NCI-H1417 (cell line): ENCODE results near the gene DLK1.

Experiments
- DNase-seq, 3 experiments: peaks; one replicate each; lab custom pipeline; 2025; lab: John Stamatoyannopoulos, UW

DLK1 gene

DNA sequence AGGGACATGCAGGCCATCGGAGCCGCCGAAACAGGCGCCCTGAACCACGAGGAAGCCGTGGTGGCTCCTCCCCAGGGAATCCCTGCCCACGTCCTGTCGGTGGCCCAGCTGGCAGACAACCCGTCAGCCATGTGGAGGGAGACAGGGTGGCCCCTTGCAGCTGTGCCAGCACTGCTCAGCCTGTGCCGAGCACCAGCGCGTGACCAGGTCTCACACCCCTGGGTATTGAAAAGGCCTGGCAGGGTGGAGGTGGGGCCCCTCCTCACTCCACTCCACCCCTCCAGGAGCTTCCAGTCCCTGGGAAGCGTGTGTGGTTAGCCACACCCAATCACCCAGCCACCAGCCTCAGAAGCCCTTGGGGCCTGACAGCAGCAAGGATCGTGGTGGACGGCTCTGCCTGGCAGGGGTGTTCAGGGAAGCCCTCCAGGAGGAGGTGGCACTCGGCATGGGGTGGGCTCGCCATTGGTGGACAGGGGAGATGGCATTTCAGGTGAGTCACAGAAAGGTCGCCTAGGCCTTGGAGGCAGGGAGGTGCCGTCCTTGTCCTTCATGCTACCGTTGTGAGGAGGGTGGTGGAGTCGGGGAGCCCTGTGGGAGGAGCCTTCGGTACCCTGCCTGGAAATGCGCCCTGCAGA is 12.3 kb upstream of the DLK1 start:
- peak; percentile 35 to 74 (median 37) for DNase-seq

DNA sequence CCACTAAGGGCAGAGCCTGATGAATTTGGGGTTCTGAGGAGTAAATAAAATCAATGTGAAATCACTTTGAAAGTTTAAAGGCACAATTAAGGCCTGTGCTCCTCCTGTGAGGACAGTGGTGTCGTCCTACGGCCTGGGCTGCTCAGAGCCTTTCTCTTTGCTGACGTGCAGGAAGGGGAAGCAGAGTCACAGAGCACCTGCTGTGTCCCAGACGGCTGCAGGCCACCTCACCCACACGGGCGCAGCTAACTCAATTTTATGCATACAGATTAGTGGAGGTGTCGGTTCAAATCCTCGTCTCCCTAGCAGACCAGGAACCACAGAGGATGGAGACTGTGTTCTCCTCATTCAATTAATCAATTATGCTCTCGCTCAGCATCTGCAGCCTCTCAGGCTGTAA is 11.4 kb upstream of the DLK1 start:
- DNase-seq, result no peak

DNA sequence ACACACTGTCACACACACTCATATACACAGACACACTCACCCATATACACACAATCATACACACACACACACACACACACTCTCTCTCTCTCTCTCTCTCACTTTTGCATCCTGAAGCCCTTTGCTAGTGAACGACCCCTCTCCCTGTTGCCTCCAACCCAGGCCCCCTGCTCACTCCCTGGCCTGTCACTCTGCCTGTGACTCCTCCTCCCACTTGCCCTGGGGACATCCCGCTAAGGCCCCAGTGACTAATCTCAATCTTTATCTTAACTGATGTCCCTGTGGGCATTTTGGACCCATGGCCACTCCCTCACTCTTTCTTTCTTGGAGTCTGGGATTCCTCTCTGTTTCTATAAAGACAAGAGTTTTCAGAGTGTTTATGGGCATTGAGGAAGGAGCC is 10.9 kb upstream of the DLK1 start:
- DNase-seq, result no peak

DNA sequence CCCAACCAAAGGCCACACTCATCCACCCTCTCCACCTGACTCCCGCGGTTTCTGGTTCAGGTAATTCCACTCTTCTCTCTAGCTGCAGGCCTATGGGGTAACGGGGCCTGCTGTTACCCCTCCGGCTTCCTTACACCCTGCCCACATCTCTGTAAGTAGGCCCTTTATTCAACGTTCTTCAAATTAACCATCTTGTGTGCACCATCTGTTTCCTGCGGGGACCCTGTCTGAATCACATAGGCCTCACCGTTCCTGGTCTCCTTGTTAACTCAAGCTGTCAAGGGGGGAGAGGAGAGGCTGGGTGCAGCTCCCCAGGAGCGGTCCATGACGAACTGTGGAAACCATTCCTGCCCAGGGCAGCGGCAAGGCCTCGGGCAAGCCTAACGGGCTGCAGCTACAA is 9.3 kb upstream of the DLK1 start:
- no peak for DNase-seq

DNA sequence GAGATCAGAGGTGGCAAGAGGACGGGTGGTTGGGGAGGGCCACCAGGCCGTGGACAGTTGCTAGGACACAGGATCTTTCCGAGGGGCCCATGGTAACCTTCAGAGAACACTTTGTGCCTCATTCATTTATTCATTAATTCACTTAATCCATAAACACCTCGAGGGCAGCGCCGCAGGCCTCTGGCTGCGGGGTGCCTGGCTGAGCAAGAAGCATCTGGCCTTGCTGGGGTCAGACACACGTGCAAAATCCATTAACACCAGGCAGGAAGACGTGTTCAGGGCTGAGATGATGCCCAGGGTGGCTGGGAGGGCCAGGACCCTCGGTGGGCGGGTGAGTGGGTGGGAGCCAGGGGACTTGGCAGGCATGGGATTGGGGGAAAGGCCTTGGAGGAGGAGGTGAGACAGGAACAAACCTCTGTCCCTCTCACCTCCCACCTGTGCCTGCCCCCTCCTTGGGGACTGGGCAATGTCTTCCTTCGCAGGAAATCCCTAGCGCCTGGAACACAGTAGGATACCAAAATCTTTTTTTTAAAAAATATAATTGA is 6.6 kb upstream of the DLK1 start:
- peak in 2 of 3 experiments; percentile 65 to 72 for DNase-seq

DNA sequence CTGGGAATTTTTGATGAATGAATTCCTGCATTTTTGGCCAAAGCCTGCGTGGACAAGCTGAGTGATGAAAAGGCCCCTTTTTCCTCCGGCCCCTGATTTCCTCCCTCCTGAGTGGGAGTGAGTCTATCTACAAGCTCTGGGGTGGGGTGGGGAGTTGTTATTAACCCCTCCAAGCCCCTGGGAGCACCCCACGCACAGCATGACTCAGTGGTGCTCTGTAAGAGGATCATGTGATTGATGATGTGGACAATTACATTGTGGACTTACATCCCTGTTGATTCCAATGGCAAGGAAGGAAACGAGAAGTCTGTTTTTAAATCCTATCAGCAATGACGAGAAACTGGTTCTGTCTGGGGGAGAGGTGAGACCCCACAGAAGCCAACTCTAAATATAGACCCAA is 5.1 kb upstream of the DLK1 start:
- DNase-seq, result no peak

DNA sequence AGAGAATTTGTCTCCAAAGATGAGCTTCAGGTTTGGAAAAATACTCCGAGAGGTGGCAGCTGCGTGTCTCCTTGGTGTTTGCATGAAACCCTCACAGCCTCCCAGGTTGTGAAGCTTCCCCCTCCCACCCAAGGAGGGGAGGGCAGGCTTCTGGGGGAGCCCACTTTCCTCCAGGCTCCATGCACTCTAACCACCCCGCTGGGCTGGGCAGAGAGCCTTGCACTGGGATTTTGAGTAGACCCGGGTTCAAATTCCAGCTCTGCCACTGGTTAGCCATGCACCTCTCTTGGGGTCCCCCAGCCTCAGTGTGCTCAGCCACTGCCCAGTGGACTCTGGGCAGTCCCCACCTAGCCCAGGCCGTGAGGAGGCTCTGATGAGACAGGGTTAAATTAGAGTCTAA is 4.3 kb upstream of the DLK1 start:
- DNase-seq, result peak in 1 of 3 experiments; percentile 58

DNA sequence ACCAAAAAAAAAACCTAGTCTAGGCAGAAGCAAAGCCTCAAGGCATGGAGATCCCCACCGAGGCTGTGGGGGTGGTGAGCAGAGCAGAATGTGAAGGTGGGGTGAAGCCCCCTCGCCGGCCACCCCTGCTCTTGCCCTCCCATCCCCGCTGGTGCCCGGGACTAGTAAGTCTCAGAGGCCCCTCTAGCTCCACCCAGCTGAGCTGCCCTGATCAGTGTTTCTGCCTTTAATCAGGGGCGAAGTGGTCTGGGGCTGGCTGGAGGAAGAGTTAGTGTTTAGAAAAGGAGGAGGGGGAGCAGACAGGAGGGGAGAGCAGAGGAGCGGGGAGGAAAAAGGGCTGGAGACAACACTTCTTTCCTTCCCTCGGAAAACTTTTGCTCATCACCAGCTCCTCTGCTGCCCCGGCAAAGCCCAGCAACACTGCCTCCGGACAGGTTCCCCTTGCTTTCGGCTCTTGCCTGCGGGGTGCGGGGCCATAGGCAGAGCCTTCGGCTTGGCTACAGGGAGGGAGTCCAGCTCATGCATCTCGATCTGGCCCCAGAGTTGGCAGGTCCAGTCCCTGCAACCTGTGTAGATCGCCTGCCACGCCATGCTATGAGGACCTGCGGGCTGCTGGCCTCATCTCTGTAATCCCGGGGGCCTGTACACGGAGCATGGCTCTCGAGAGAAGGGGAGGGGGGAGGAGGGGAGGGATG is 3.4 kb upstream of the DLK1 start:
- DNase-seq, result no peak

DNA sequence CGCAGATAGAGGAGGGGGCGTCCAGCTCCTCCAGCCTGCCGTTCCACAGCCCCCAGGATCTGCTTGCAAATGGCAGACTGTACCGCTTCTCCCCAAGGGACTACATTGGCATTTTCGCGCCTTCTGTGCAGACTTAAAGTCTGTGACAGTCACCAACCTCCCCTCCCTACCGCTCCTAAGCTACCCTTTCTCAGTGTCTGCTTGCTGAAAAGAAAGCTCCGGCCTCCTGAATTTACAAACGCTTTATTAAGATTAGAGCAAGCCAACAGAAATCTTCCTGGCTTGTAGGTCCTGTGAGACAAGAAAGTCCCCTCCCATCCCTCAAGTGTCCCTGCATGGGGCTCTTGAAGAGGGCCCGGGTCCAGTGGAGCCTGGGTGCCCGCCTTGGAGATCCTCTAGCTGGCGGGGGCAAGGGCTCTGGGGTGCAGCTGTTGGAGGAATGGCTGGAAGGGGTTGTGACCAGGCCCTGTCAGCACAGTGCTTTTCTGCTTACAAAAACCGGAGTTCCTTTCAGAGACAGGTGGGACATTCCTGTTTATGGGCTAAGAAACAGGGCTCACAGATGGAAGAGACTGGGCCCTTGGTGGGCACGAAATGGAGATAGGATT is 2.8 kb upstream of the DLK1 start:
- DNase-seq, result no peak

DNA sequence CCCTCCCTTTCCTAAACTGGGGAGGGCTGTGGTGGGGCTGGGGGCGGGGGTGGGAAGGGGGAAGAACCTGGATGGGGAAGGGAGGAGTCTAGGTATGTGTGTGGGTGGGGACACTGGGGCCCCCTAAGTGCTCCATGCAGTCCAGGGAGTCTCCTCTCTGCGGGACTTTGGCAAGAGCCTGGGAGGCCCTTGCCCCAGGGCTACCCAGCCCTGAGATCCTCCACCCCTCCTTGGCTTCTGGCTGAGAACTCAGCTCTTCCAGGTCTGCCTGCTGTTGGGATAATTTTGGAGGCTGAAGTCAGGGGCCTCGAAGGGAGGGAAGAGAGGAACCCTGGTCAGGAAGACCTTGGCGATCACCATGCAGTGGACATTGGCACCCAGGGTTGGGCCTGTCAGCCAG is 2.2 kb upstream of the DLK1 start:
- DNase-seq, result no peak

DNA sequence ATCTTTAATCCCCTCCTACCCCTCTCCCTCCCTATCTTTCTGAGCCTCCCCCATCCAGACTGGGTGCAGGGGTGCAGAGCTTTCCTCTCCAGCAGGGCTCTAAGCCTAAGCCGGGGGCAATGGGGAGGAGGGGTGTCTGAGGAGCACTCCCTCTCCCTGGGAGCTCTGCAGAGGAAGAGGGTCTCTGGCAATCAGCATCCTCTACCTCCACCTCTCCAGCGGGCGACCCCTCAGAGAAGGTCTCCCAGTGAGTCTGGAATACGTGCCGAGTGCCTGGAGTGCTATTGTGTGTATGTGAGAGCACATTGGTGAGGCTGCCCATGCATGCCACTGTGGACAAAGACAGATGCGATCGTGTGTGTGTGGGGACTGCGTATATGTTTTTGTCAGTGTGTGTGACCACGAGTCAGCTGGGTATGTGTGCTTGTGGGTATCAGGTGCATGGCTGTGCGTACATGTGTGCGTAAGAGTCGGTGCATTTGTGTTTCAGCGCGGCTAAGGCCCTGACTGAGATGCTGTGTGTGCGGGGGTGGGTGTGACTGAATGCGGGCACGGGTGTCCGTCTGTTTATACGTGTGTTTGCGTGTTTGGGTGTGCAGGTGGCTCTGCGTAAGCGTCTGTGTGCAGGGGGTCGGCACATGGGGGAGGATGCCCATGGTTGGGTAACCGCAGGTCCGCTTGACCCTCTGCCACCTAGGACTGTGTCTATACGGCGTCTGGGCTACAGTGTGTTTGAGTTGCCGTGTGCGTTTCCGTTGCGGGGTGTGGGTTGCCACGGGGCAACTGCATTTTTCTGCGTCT is 905 bp upstream of the DLK1 start:
- DNase-seq, result no peak

DNA sequence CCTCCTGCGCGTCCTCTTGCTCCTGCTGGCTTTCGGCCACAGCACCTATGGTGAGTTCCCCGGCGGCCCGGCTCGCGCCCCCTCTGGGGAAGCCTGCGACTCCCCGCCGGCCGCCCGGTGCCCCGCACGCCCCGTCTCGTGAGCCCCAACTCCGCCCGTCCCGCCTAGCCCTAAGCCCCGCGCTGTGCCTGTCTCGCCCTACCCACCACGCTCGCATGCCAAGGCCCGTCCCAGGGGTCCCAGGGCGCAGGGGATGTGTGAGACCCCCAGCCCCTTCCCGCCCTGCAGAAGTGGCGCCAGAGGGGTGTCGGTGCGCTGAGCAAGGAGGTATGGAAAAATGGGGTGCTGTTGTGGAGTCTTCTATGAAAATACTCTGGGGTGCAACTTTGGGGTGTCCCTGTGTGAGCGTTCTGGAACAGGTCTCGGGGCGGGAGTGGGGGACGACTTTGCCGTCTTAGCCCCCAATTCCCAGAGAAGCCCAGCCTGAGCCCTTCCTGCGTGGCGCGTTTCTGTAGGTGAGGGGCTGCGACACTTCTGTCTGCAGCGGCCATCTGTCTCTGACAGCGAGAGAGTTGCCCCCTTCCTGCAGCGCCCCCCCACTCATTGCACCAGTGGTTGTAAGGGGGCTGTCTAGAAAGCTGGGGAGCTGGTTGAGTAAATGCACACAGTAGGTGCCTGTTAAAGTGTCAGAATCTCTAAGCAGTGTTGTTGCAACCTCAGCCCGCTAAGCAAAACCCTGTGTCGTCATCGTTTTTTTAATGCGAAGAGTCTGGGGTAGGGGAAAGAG is 587 bp downstream of the DLK1 start:
- DNase-seq, result no peak

DNA sequence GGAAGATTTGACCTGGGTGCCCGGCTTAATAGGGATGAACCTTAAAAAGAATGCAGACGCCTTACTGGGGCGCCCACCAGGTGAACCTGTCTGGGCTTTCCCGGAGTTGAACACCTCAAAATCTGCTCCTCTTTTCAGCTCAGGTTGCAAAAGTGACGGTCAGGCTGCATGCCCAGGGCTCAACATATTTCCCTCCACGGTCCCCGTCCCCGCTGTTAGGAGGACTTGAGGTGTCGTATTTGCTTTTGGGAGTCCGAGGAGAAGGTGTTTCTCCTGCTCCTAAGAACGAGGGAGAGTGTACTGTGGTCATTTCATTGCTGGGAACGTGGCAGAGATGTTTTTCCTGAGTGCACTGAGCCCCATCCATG is 1.2 kb downstream of the DLK1 start:
- DNase-seq, result no peak

DNA sequence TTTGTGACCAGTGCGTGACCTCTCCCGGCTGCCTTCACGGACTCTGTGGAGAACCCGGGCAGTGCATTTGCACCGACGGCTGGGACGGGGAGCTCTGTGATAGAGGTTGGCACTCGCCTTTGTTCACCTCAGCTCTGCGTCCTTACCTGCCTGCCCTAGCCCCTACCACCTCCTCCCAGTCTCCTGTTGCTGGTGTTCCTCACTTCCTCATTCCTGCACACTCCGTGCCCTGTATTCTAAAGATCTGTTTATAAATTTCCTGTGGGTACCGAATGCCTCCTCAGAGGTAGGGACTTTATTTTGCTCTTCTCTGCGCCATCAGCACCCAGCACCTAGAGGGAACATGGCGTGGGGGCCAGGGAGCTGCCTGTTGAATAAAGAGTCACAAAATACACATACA is 2.3 kb downstream of the DLK1 start:
- DNase-seq, result no peak

DNA sequence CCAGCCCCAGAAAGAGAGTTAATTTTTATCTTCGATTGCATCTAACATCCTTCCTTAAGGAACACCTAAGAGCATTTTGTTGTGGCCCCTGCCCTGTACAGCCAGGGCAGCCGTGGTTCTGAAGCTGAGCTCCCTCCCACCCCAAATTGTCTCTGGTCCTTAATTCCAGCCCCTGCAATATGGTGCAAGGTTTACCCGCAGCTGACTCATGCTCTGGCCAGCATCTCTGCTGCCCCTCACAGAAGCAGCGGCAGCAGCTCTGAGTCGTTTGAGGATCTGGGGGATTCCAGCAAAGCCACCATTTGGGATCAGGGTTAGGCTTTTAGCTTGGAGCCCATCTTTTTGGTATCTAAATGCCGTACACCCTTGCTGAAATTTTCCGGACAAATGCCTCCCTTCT is 3.3 kb downstream of the DLK1 start:
- DNase-seq, result no peak

DNA sequence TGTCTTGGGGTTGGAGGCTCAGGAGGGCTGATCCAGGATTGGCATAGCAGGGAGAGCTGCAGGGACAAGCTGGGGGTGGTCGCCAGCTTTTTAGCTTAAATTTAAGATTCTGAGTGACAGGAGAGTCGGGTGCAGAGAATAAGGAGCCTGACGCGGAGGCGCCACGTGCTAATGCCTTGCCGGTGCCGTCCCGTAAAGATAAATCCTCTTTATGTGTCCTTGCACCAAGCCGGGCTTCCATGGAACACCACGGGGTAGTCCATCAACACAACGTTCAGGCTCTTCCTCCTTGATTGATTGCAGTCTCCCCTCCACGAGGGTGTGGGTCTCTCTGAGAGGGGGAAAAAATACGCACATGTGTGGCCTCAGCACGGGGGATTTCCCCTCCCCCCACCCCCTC is 3.9 kb downstream of the DLK1 start:
- no peak for DNase-seq

DNA sequence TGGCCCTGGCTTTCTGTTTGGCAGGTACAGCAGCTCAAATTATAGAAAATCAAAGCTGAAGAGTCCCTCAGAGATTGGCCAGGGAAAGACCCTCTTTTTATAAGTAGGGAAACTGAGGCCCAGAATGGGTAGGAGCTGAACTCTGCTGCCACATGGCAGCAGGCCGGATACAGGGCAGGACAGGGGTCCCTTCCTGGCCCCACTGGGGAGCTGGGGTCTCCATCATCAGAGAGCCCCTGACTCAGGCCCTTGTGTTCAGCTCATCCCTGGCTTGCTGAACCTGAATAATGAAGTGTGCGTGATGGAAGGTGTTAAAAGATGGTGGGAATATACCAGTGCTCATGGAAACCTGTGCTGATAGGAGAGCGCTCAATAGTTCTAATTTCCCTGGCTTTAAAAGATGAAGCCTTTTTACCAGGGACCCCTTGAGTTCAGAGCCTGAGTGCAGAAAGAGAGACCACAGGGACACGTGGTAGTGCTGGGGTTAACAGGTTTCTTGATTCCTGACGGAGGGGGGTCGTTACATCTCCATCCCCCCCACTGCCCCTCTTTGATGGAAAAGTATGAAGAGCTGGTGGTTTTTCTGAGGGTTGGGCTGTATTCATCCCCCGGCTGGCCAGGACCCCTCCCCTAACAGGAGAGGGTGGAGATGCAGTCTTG is 4.4 kb downstream of the DLK1 start:
- DNase-seq, result no peak

DNA sequence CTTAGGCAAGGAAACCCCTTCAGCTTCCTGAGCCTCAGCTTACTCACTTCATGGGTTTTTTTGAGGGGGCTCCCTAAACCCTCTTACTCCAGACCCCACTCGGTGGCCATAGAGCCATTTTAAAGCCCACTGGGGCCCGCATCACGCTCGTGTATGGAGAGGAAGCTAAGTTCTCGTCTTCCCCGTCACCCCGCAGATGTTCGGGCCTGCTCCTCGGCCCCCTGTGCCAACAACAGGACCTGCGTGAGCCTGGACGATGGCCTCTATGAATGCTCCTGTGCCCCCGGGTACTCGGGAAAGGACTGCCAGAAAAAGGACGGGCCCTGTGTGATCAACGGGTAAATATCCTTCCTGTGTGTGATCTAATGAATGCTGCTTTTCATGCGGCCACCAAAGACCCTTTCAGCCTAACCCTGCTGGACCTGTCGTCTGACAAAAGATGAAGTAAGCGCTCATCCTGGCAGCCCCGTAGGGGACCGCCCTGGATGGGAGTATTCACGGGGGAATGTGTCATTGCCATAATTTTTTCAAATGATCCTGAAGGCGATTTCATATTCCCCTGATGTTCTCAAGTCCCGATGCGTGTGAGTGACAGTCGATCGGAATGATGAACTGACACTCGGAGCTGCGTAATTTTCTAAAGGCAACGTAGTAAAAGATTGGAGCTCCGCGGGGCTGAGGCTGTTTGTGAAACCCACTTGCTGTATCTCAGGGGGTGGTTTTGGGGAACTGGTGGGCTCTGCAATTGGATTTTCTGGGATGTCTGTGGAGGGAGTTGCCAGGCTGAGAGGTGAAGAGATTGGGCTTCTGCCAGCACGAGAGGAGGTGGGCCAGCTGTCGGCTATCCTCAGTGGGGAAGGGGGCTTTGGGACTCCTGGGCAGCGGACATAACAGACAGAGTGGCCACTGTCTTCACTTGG is 5.4 kb downstream of the DLK1 start:
- no peak for DNase-seq

DNA sequence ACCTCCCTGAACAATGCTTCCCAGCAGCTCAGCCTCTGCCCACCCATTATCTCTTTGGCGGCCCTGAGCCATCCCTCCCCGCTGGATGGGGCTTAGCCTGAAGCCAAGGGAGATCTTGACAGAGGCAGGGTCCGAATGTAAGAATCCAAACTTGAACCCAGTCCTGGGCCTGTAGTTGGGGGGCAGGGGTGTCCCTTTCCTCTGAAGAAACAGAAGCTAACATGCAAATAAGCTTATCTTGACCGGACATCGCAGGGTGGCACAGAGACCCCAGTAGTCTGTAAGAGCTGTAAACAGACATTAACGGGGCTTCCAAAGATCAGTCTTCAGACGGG is 6.0 kb downstream of the DLK1 start:
- DNase-seq, result no peak

DNA sequence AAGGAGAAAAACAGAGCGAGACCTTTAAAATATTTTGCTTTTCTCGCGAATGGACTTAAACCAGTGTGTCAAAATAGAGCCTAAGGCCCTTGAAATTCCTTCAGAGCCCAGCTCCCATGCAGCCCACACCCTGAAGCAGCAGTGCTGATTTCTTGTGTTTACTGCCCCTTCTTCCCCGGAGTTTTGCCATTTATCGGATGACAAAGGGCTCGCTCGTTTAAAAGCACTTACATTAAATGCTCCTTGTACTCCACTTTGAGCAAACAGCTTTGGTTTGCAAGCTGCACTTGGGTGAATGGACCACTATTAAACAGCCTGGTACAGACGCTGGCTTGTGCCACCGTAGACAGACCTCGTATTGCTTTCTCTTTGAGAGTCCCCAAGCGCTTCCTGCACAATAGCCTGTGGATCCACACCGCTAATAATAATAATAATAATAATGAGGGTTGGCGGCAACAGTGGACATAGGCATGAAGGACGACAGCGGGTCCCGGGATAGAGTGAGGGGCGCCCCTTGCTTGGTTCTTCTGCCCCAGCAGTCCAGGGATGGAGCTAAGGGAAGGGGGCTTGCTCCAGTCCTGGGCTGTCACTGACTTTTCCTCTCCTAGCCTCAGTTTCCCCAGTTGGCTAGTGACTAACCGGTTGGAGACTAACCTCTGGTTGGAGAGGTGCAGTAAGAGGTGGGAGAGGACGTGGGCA is 6.6 kb downstream of the DLK1 start:
- peak; percentile 49 to 87 (median 70) for DNase-seq
